Epithelial cell of prostate (primary cell): ENCODE data around the gene TXNRD1.
A peak's percentile ranks its signal among the peaks of the same experiment; 100 is the strongest.
"Not testable (repeated sequence)": the region's sequence is repeated elsewhere in the genome, so short reads cannot be mapped to it uniquely, and the experiment has no call there.

Source experiments
- DNase-seq: peaks from one replicate; pipeline ENCODE4 v3.0.0-alpha.2; 2011; ENCODE audit warnings: low read depth, low spot score
- H3K27ac ChIP-seq: fragments of 450-650 bp; 2 replicates; pipeline ENCODE4 v1.5.1; 2017; ENCODE audit warnings: mild to moderate bottlenecking

TXNRD1 gene

GRCh38 chr12:104275689-104276088 lies 60.1 kb downstream of the TXNRD1 start:
- H3K27ac ChIP-seq, result no peak overlapping the region
- DNase-seq, result no peak

- no peak overlapping the region for H3K27ac ChIP-seq
- no peak for DNase-seq
These were observed 60.9 kb downstream of the TXNRD1 start for GRCh38 chr12:104276273-104277131.

- DNase-seq, result no peak
- H3K27ac ChIP-seq, result no peak overlapping the region
These were observed 63.6 kb downstream of the TXNRD1 start for GRCh38 chr12:104279164-104279563.

- DNase-seq, result no peak
- peak overlapping the region; percentile 57 for H3K27ac ChIP-seq
These were observed 64.5 kb downstream of the TXNRD1 start for GRCh38 chr12:104280111-104280510.

- DNase-seq, result no peak
These were observed 65.3 kb downstream of the TXNRD1 start for GRCh38 chr12:104280717-104281458.

GRCh38 chr12:104281636-104282035 lies 66.1 kb downstream of the TXNRD1 start:
- H3K27ac ChIP-seq, result no peak overlapping the region

More at GRCh38 chr12:104280717-104281458, 65.3 kb downstream of the TXNRD1 start:
- peak overlapping the region; percentile 57 for H3K27ac ChIP-seq

GRCh38 chr12:104282109-104282508 lies 66.5 kb downstream of the TXNRD1 start:
- DNase-seq, result no peak
- H3K27ac ChIP-seq, result no peak overlapping the region

More at GRCh38 chr12:104281636-104282035, 66.1 kb downstream of the TXNRD1 start:
- no peak for DNase-seq

GRCh38 chr12:104285740-104286515 lies 70.3 kb downstream of the TXNRD1 start:
- peak; percentile 69 for DNase-seq
- H3K27ac ChIP-seq, result peak overlapping the region; percentile 98

GRCh38 chr12:104286516-104287482 lies 71.2 kb downstream of the TXNRD1 start:
- DNase-seq, result peak; percentile 87
- peak overlapping the region; percentile 98 for H3K27ac ChIP-seq

GRCh38 chr12:104288635-104289274 lies 73.2 kb downstream of the TXNRD1 start:
- H3K27ac ChIP-seq, result peak overlapping the region; percentile 98
- DNase-seq, result peak; percentile 48

GRCh38 chr12:104290320-104290719 lies 74.7 kb downstream of the TXNRD1 start:
- no peak overlapping the region for H3K27ac ChIP-seq
- DNase-seq, result no peak

- no peak overlapping the region for H3K27ac ChIP-seq
- no peak for DNase-seq
These were observed 75.3 kb downstream of the TXNRD1 start for GRCh38 chr12:104290855-104291254.

GRCh38 chr12:104291867-104292524 lies 76.4 kb downstream of the TXNRD1 start:
- DNase-seq, result no peak
- no peak overlapping the region for H3K27ac ChIP-seq

GRCh38 chr12:104292872-104293794 lies 77.6 kb downstream of the TXNRD1 start:
- no peak overlapping the region for H3K27ac ChIP-seq
- DNase-seq, result no peak

- H3K27ac ChIP-seq, result peak overlapping the region; percentile 7
- DNase-seq, result not testable (repeated sequence)
These were observed 78.7 kb downstream of the TXNRD1 start for GRCh38 chr12:104294158-104294859.

- DNase-seq, result no peak
- H3K27ac ChIP-seq, result peak overlapping the region; percentile 7
These were observed 79.5 kb downstream of the TXNRD1 start for GRCh38 chr12:104294927-104295668.
